Karpas-422 (cell line): Measurements from ENCODE around the gene WASF2. TPM values are rescaled to one million over a fixed set of nuclear protein-coding genes. Genes with fewer than 3 reads are reported as not detected.
A peak's percentile ranks its signal among the peaks of the same experiment; 100 is the strongest.
"Not testable (repeated sequence)": the region's sequence is repeated elsewhere in the genome, so short reads cannot be mapped to it uniquely, and the experiment has no call there.

ENCODE experiments used
- DNase-seq: peaks from one replicate; pipeline ENCODE4 v3.0.0-alpha.2; 2015
- H2AFZ ChIP-seq: fragments of 200-600 bp; sonication (generic); 2 replicates; pipeline ENCODE4 v1.6.1; 2014; ENCODE audit warnings: antibody characterized with exemption, low read length, mixed read lengths
- H3K27ac ChIP-seq: fragments of 200-600 bp; sonication (generic); 2 replicates; pipeline ENCODE4 v1.5.1; 2014; ENCODE audit warnings: mild to moderate bottlenecking, low read length, moderate library complexity
- H3K27me3 ChIP-seq: fragments of 200-600 bp; sonication (generic); 2 replicates; pipeline ENCODE4 v1.6.1; 2014; ENCODE audit warnings: low read length, mixed read lengths
- H3K36me3 ChIP-seq: fragments of 200-600 bp; sonication (generic); 2 replicates; pipeline ENCODE4 v1.6.1; 2014; ENCODE audit warnings: low read length, mixed read lengths; ENCODE audit not compliant: insufficient read depth
- H3K4me1 ChIP-seq: fragments of 200-600 bp; sonication (generic); 2 replicates; pipeline ENCODE4 v1.6.1; 2014; ENCODE audit warnings: mild to moderate bottlenecking, low read length, mixed read lengths
- H3K4me2 ChIP-seq: fragments of 200-600 bp; sonication (generic); 2 replicates; pipeline ENCODE4 v1.6.1; 2014; ENCODE audit warnings: low read length, low read depth, mild to moderate bottlenecking; ENCODE audit not compliant: poor library complexity, severe bottlenecking
- H3K4me3 ChIP-seq: fragments of 200-600 bp; sonication (generic); 2 replicates; pipeline ENCODE4 v1.5.1; 2014; ENCODE audit warnings: mild to moderate bottlenecking, antibody characterized with exemption, low read length, mixed read lengths
- H3K79me2 ChIP-seq: fragments of 200-600 bp; sonication (generic); 2 replicates; pipeline ENCODE4 v1.6.1; 2014; ENCODE audit warnings: mild to moderate bottlenecking, low read length, mixed read lengths
- H3K9ac ChIP-seq: fragments of 200-600 bp; sonication (generic); 2 replicates; pipeline ENCODE4 v1.6.0; 2014; ENCODE audit warnings: low read length
- H3K9me2 ChIP-seq: fragments of 200-600 bp; sonication (generic), shearing (Covaris generic); replicated peaks from 2 replicates; pipeline ENCODE4 v1.6.0; 2014; ENCODE audit warnings: mild to moderate bottlenecking, low read length, moderate library complexity; ENCODE audit not compliant: insufficient read depth
- H3K9me3 ChIP-seq: fragments of 300-700, 200-600 bp; sonication (generic); 2 replicates; pipeline ENCODE4 v1.6.1; 2014; ENCODE audit warnings: low read length, mixed read lengths
- H4K20me1 ChIP-seq: fragments of 200-600 bp; sonication (generic); 2 replicates; pipeline ENCODE4 v1.6.1; 2014; ENCODE audit warnings: mild to moderate bottlenecking, antibody characterized with exemption, low read length, low read depth; ENCODE audit not compliant: insufficient read depth
- total RNA-seq: library from RNA; depleted of rRNA; stranded (reverse); fragments of >200 nt; shearing (Covaris generic); gene quantifications from 2 replicates; pipeline ENCODE4 v1.2.3, GENCODE V29; 2014; ENCODE audit warnings: low replicate concordance; rRNA removed

WASF2 gene, protein sequence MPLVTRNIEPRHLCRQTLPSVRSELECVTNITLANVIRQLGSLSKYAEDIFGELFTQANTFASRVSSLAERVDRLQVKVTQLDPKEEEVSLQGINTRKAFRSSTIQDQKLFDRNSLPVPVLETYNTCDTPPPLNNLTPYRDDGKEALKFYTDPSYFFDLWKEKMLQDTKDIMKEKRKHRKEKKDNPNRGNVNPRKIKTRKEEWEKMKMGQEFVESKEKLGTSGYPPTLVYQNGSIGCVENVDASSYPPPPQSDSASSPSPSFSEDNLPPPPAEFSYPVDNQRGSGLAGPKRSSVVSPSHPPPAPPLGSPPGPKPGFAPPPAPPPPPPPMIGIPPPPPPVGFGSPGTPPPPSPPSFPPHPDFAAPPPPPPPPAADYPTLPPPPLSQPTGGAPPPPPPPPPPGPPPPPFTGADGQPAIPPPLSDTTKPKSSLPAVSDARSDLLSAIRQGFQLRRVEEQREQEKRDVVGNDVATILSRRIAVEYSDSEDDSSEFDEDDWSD
- 20.2 and 21.7 TPM in 2 replicates for total RNA-seq

DNA sequence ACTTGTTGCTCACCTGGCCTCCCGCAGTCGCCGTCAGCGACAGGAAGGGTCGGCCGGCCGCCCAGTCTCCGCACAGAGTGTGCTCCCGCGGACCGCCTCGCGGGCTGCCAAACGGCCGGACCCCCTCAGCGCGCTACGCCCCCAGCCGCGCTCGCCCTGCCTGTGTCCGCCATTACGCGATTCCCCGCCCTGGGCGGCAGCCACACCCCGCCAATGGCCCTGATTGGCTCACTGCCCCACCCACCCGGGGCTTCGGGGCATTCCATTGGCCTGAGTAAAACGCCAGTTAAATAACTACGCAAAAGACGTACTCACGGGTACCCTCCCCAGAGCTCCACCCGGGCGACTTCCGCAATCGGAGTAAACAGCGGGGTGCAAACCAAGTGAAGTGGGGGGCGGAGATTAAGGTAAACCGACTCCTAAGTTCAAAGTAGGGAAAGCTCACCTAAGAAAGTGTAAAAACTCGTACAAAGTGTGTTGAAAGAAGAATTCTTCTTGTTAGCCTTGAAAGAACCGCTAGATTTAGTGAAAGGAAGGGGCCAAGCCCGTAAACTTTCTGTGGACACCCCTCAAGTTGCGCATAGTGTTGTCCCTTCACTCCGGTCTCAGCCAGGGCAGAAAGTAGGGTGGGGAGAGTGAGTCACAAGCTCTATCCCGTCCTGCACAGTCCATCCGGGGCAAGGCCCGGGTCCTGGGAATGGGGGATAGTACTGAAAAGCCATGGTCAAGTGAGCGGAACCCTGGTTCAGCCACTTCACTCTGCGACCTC lies at the start of gene WASF2:
Gene WASF2, minus strand, starts transcription at position 195 of the 769 bp plus-strand sequence. CDS start 61,277 bp downstream, outside the sequence.
- Histone ChIP-seq H3K9ac (peak within 1 kb of the TSS; percentile 93), H3K4me2 (peak within 1 kb of the TSS; percentile 84), H3K4me1 (peaks cover 17% of the 10 kb centered on the region), H3K79me2 (peaks cover 39% of the 10 kb centered on the region), H3K9me3 (no peaks in the 10 kb centered on the region), H3K36me3 (no peaks in the 10 kb centered on the region), H4K20me1 (peaks cover 16% of the 10 kb centered on the region; the same call in 1 of the 2 replicates), H3K4me3 (peak within 1 kb of the TSS; percentile 97), H3K27me3 (no peaks in the 10 kb centered on the region), H3K9me2 (no peaks in the 10 kb centered on the region), H3K27ac (peak within 1 kb of the TSS; percentile 77), H2AFZ (peak within 1 kb of the TSS; percentile 68; the same call in 1 of the 2 replicates)
- DNase-seq, result peak; percentile 99

DNA sequence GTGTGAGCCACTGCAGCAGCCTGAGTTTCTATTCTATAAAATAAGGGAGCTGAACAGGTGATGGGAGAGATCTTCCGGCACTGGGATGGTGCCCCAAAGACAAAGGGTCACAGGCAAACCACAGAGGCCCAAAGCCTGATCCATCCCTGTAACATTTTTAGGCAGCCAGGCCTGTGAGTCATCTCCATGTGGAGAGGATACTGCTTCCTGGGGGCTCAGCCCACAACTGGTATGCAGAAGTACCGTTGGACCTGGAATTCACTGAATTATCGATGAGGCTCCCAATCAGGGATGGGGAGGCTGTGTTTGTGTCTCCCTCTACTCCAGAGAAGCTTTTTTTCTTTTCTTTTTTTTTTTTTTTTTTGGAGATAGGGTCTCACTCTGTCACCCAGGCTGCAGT lies 48.8 kb upstream of the WASF2 start:
- Histone ChIP-seq H3K36me3 (no peaks in the 10 kb centered on the region), H3K4me3 (no peak overlapping the region), H3K27ac (no peak overlapping the region), H3K9me2 (no peaks in the 10 kb centered on the region), H4K20me1 (no peaks in the 10 kb centered on the region), H3K79me2 (no peaks in the 10 kb centered on the region), H3K4me2 (no peak overlapping the region), H2AFZ (no peak overlapping the region), H3K27me3 (no peaks in the 10 kb centered on the region), H3K9me3 (no peaks in the 10 kb centered on the region), H3K4me1 (no peaks in the 10 kb centered on the region), H3K9ac (no peak overlapping the region)
- DNase-seq, result no peak

DNA sequence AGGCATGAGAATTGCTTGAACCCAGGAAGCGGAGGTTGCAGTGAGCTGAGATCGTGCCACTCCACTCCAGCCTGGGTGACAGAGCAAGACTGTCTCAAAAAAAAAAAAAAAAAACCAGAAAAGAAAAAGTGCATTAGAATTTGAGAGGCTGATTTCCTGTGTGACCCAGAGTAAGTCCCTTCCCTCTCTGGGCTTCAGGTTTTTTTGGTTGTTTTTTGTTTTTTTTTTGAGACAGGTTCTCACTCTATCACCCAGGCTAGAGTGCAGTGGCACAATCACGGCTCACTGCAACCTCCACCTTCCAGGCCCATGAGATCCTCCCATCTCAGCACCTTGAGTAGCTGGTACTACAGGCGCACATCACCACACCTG lies 48.3 kb upstream of the WASF2 start:
- DNase-seq, H3K9ac ChIP-seq: not testable (repeated sequence)

DNA sequence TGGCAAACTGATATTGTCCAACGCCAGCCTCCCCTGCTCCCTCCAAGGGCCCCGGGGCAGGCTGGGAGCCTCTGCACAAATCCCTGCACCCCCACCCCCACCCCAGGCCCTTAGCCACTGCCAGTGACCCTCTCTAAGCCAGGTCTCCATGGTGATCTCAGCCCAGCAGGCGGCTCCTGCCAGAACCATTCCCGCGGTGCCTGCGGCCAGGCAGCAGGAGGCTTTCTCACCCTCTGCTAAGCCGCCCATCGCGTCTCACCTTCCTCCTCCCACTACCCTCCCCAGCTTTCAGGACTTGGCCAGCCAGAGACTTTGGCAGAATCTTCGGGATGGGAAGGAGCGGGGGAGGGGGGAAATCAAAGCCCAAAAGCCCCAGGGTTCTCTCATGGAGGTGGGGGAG lies 46.8 kb upstream of the WASF2 start:
- H3K4me2 ChIP-seq, result no peak overlapping the region
- no peaks in the 10 kb centered on the region for H3K27me3 ChIP-seq
- no peak overlapping the region for H3K9ac ChIP-seq
- H3K36me3 ChIP-seq, result no peaks in the 10 kb centered on the region
- no peak overlapping the region for H2AFZ ChIP-seq
- H3K4me3 ChIP-seq, result no peak overlapping the region
- no peaks in the 10 kb centered on the region for H3K9me3 ChIP-seq
- H3K9me2 ChIP-seq, result no peaks in the 10 kb centered on the region
- no peaks in the 10 kb centered on the region for H3K79me2 ChIP-seq
- H3K4me1 ChIP-seq, result no peaks in the 10 kb centered on the region
- no peaks in the 10 kb centered on the region for H4K20me1 ChIP-seq
- H3K27ac ChIP-seq, result no peak overlapping the region
- no peak for DNase-seq

More for the DNA sequence above, 48.3 kb upstream of the WASF2 start:
- not testable (repeated sequence) for H3K4me1 ChIP-seq, H4K20me1 ChIP-seq, H3K79me2 ChIP-seq, H2AFZ ChIP-seq, H3K36me3 ChIP-seq, H3K4me2 ChIP-seq, H3K9me2 ChIP-seq, H3K27me3 ChIP-seq, H3K27ac ChIP-seq, H3K4me3 ChIP-seq, H3K9me3 ChIP-seq

DNA sequence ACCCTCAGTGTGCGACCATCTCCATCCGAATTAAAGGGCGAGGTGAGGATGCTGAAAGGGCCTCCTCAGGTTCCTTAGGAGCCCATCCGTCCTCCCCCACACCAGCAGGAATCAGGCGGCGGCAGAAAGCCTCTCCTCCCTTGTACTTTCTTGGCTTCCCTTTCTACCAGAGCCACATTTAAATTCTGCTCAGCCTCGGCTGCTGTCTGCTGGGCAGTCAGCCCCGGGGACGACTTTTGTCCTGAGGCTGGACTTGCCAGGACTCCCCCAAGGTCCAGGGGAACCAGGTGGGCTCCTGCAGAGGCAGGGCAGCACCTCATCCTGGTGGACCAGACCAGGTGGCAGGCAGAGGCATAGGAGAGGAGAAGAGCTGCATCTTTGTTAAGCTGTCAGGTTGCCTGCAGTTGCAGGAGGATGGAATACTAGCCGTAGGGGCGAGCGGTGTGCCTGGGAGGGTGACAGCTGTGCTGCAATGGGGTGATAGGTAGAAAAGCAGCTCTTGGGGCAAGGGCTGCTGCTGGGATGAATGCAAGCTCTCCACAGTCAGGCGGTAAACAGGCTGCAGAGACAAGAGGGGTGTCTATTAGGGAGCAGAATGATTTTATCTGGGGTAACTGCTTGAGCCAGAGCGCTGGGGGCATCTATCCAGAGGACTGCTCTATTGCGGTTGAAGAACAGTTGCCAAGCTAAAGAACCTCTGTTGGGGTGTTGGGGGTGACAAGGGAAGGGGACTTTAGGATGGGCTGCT lies 46.2 kb upstream of the WASF2 start:
- no peak for DNase-seq
- Histone ChIP-seq H3K4me3 (no peak overlapping the region), H3K9me2 (no peaks in the 10 kb centered on the region), H3K4me2 (no peak overlapping the region), H3K27me3 (no peaks in the 10 kb centered on the region), H3K9me3 (no peaks in the 10 kb centered on the region), H4K20me1 (no peaks in the 10 kb centered on the region), H3K36me3 (no peaks in the 10 kb centered on the region), H3K27ac (no peak overlapping the region), H3K79me2 (no peaks in the 10 kb centered on the region), H2AFZ (no peak overlapping the region), H3K4me1 (no peaks in the 10 kb centered on the region), H3K9ac (no peak overlapping the region)

DNA sequence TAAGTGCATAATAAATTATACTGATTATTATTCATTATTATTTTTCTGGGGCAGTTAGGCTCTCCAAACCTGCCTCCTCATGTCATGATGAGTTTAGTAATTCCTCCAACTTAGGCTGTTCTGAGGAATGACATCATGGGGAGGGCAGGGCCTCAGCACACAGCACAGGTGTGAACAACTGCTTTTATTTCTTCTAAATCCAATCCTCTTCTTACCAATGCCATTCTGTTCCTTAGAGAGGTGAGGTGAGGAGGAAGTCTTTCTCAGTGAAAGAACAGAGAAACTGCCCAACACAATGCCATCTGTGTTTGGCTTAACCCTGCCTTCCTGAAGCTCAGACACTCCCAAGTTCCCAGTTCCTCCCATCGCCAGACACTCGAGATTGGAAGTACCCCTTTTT lies 45.4 kb upstream of the WASF2 start:
- Histone ChIP-seq H3K9me3 (no peaks in the 10 kb centered on the region), H3K79me2 (no peaks in the 10 kb centered on the region), H3K36me3 (no peaks in the 10 kb centered on the region), H3K4me3 (no peak overlapping the region), H3K27me3 (no peaks in the 10 kb centered on the region), H3K4me1 (no peaks in the 10 kb centered on the region), H3K9ac (no peak overlapping the region), H3K4me2 (no peak overlapping the region), H3K27ac (no peak overlapping the region), H2AFZ (no peak overlapping the region), H3K9me2 (no peaks in the 10 kb centered on the region), H4K20me1 (no peaks in the 10 kb centered on the region)
- DNase-seq, result no peak

DNA sequence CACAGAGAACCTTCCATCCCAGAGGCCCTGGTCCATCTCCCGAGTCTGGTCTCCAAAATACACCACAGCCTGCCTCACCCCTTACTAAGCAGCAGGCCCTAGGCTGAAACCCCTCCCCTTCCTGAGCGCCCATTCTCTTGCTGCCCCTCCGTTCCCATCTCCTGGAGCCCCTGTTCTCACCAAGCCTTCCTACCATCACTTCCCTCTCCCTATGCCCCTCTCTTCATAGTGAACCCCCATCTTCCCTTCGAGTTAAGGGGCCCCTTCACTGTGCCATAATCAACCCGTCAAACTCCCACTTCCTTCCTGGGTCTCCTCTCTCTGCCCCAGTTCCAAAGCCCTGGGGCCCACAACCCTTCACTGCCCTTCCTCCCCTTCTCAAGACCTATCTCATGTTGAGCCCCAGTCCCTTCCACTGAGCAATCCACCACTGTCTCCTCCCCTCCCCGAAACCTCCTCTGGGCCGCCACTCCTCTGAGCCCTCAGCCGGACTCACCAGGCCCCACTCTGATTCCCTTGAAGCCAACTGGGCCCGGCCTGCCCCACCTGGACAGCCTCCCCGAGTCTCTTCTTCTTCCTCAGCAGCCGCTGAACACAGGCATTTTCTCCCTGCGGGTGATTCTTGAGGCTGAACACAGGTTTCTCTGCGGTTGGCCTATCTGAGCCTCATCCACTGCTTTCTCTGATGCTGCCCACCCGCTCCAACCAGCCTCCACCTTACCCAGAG lies 42.2 kb upstream of the WASF2 start:
- Histone ChIP-seq H3K9me3 (no peaks in the 10 kb centered on the region), H3K4me1 (peaks cover 14% of the 10 kb centered on the region), H4K20me1 (no peaks in the 10 kb centered on the region), H3K27ac (no peak overlapping the region), H3K9me2 (no peaks in the 10 kb centered on the region), H3K4me2 (no peak overlapping the region), H3K27me3 (no peaks in the 10 kb centered on the region), H2AFZ (no peak overlapping the region), H3K79me2 (no peaks in the 10 kb centered on the region), H3K9ac (no peak overlapping the region), H3K4me3 (no peak overlapping the region), H3K36me3 (no peaks in the 10 kb centered on the region)
- DNase-seq, result no peak
